Measurements from ENCODE around the gene PLXND1.

The PLXND1 gene

DNA sequence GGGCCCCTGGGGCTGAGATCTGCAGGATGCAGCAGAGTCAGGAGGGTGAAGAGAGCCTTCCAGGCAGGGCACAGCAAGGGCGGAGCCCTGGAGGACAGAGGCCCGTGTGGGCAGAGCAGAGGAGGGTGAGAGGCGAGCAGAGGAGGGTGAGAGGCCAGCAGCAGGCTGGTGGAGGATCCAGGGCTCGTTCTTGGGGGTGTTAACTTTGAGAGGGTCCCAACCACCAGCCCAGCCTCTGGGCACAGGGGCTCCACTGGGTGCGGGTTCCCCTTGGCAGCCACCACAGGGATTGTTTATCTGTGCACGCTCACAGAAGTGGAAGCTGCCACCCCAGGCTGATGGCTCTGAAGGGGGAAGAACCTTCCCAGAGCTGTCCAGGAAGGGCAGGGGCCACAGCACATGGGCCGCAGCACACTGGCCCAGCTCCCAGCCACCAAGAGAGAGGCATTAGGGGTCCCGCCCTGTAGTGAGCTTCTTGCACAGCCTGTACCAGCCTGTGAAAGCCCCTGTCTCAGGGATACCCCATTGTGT is 9.3 kb upstream of the PLXND1 start:
- Histone ChIP-seq H3K27me3 (ENCODE audit: insufficient read depth, poor library complexity, severe bottlenecking) (peaks cover 2% of the 10 kb centered on the region), H3K4me3 (replicated peaks; ENCODE audit: insufficient read depth, low read length) (no peak overlapping the region), H3K27ac (replicated peaks) (no peak overlapping the region)
- TF ChIP-seq POLR2AphosphoS5 (IDR thresholded peaks at IDR 0.05; ENCODE audit: low read depth) (no peak), GABPA (IDR thresholded peaks at IDR 0.05; ENCODE audit: low read depth) (no peak), SPI1 (IDR thresholded peaks at IDR 0.05; ENCODE audit: borderline replicate concordance, low read depth) (no peak)
- TF ChIP-seq, protein P1, sequence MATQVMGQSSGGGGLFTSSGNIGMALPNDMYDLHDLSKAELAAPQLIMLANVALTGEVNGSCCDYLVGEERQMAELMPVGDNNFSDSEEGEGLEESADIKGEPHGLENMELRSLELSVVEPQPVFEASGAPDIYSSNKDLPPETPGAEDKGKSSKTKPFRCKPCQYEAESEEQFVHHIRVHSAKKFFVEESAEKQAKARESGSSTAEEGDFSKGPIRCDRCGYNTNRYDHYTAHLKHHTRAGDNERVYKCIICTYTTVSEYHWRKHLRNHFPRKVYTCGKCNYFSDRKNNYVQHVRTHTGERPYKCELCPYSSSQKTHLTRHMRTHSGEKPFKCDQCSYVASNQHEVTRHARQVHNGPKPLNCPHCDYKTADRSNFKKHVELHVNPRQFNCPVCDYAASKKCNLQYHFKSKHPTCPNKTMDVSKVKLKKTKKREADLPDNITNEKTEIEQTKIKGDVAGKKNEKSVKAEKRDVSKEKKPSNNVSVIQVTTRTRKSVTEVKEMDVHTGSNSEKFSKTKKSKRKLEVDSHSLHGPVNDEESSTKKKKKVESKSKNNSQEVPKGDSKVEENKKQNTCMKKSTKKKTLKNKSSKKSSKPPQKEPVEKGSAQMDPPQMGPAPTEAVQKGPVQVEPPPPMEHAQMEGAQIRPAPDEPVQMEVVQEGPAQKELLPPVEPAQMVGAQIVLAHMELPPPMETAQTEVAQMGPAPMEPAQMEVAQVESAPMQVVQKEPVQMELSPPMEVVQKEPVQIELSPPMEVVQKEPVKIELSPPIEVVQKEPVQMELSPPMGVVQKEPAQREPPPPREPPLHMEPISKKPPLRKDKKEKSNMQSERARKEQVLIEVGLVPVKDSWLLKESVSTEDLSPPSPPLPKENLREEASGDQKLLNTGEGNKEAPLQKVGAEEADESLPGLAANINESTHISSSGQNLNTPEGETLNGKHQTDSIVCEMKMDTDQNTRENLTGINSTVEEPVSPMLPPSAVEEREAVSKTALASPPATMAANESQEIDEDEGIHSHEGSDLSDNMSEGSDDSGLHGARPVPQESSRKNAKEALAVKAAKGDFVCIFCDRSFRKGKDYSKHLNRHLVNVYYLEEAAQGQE (IDR thresholded peaks at IDR 0.05; ENCODE audit: insufficient replicate concordance, low read depth) = no peak
- TF ChIP-seq, protein P2, sequence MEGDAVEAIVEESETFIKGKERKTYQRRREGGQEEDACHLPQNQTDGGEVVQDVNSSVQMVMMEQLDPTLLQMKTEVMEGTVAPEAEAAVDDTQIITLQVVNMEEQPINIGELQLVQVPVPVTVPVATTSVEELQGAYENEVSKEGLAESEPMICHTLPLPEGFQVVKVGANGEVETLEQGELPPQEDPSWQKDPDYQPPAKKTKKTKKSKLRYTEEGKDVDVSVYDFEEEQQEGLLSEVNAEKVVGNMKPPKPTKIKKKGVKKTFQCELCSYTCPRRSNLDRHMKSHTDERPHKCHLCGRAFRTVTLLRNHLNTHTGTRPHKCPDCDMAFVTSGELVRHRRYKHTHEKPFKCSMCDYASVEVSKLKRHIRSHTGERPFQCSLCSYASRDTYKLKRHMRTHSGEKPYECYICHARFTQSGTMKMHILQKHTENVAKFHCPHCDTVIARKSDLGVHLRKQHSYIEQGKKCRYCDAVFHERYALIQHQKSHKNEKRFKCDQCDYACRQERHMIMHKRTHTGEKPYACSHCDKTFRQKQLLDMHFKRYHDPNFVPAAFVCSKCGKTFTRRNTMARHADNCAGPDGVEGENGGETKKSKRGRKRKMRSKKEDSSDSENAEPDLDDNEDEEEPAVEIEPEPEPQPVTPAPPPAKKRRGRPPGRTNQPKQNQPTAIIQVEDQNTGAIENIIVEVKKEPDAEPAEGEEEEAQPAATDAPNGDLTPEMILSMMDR (IDR thresholded peaks at IDR 0.05; ENCODE audit: insufficient read depth, low read length) = no peak
- no peak for DNase-seq (ENCODE audit: low read depth in 1 of 2, low spot score in 1 of 2)

DNA sequence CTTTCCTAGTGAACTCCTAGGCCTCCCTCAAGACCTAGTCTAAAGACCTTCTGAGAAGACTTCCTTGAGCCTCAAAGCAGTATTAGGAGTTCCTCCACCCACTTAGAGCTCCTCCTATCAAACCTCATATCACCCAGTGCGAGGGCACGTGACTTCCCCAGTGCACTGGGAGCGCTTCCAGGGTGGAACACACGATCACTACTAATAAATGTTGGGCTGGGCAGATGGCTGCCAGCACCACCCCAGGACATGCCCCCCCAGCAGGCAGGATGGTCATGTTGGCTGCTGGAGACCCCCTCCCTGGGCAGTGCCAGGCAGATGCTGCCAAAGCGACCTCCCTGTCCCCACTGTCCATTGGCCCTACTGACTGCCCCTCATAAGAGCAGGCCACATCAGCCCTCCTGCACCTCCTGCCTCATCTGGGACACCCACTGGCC is 8.5 kb upstream of the PLXND1 start:
- Histone ChIP-seq H3K27me3 (ENCODE audit: insufficient read depth, poor library complexity, severe bottlenecking) (no peaks in the 10 kb centered on the region), H3K27ac (replicated peaks) (no peak overlapping the region), H3K4me3 (replicated peaks; ENCODE audit: insufficient read depth, low read length) (no peak overlapping the region)
- TF ChIP-seq GABPA (IDR thresholded peaks at IDR 0.05; ENCODE audit: low read depth) (no peak), SPI1 (IDR thresholded peaks at IDR 0.05; ENCODE audit: borderline replicate concordance, low read depth) (no peak), POLR2AphosphoS5 (IDR thresholded peaks at IDR 0.05; ENCODE audit: low read depth) (no peak)
- TF ChIP-seq, protein P1 (IDR thresholded peaks at IDR 0.05; ENCODE audit: insufficient replicate concordance, low read depth) = no peak
- TF ChIP-seq, protein P2 (IDR thresholded peaks at IDR 0.05; ENCODE audit: insufficient read depth, low read length) = no peak
- peak in 1 of 2 experiments; percentile 46 for DNase-seq (ENCODE audit: low read depth in 1 of 2, low spot score in 1 of 2)

DNA sequence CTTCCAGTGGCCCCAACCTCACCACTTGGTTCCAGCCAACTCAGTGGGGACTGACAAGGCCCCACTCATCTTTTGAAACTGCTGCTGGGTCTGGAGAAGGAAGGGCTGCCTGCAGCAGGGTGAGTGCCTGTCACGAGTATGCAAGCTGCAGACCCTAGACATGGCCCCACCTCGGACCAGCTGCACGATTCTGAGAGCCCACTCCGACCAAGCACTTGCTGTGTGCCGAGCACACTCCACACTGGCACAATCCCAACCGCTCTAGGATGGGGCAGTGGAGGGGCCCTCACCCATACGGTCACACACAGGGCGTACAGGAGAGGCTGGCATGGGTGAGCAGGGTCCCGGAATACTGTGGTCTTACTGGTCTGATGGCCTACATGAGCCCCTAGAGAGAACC is 8.0 kb upstream of the PLXND1 start:
- H3K27me3 ChIP-seq (ENCODE audit: insufficient read depth, poor library complexity, severe bottlenecking) = no peaks in the 10 kb centered on the region
- no peak overlapping the region for H3K27ac ChIP-seq (replicated peaks)
- TF ChIP-seq SPI1 (IDR thresholded peaks at IDR 0.05; ENCODE audit: borderline replicate concordance, low read depth) = no peak
- TF ChIP-seq, protein P1 (IDR thresholded peaks at IDR 0.05; ENCODE audit: insufficient replicate concordance, low read depth) = no peak
- TF ChIP-seq, protein P2 (IDR thresholded peaks at IDR 0.05; ENCODE audit: insufficient read depth, low read length) = no peak
- TF ChIP-seq POLR2AphosphoS5 (IDR thresholded peaks at IDR 0.05; ENCODE audit: low read depth) = no peak
- no peak for TF ChIP-seq GABPA (IDR thresholded peaks at IDR 0.05; ENCODE audit: low read depth)
- H3K4me3 ChIP-seq (replicated peaks; ENCODE audit: insufficient read depth, low read length) = no peak overlapping the region
- no peak for DNase-seq (ENCODE audit: low read depth in 1 of 2, low spot score in 1 of 2)
